Measurements from ENCODE around the gene PTPRN. TPM values are rescaled to one million over a fixed set of nuclear protein-coding genes. Genes with fewer than 3 reads are reported as not detected.

Gene PTPRN
- total RNA-seq, 1 experiment from 2014 or later = not detected

DNA sequence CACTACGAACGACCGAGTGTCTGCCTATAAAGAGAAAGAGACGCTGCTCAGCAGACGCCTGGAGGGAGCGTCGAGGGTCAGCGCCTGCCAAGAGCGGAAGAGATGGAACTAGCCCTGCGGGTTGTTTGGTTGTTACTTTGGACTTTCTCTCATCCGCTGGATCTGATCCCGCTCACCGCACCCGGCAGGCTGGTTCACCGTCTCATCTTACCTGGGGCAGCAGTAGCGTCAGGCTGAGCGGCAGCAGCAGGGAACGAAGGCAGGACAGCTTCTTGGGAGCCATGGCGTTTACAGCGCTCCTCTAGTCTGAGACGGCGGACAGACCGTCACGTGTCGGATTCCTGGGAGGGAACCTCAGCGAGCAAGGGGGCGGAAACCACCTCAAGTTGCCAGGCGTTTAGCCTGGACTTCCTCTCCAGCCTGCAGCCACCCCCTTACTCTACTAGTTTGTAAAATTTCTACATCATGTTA, 65.9 kb downstream of the PTPRN start:
- H4K20me1 ChIP-seq (ENCODE audit: insufficient read depth) = no peaks in the 10 kb centered on the region
- no TSS peak for BruUV-seq (replicated peaks)
- H3K4me3 ChIP-seq = no peak overlapping the region
- no peak overlapping the region for H3K4me2 ChIP-seq
- peaks cover 16% of the 10 kb centered on the region for H3F3A ChIP-seq (ENCODE audit: insufficient read depth, low read depth)
- no peaks in the 10 kb centered on the region for H3K9me2 ChIP-seq (ENCODE audit: insufficient read depth)
- intact Hi-C loops (cut with micrococcal nuclease; ENCODE audit: unreplicated experiment) = no loop called here
- H3K27me3 ChIP-seq (ENCODE audit: insufficient read depth, low read depth) = no peaks in the 10 kb centered on the region
- peaks cover 28% of the 10 kb centered on the region for H3K79me2 ChIP-seq (ENCODE audit: low read depth)
- TF ChIP-seq, protein P1, sequence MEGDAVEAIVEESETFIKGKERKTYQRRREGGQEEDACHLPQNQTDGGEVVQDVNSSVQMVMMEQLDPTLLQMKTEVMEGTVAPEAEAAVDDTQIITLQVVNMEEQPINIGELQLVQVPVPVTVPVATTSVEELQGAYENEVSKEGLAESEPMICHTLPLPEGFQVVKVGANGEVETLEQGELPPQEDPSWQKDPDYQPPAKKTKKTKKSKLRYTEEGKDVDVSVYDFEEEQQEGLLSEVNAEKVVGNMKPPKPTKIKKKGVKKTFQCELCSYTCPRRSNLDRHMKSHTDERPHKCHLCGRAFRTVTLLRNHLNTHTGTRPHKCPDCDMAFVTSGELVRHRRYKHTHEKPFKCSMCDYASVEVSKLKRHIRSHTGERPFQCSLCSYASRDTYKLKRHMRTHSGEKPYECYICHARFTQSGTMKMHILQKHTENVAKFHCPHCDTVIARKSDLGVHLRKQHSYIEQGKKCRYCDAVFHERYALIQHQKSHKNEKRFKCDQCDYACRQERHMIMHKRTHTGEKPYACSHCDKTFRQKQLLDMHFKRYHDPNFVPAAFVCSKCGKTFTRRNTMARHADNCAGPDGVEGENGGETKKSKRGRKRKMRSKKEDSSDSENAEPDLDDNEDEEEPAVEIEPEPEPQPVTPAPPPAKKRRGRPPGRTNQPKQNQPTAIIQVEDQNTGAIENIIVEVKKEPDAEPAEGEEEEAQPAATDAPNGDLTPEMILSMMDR (conservative IDR thresholded peaks at IDR 0.05) = no peak
- TF ChIP-seq EZH2 (IDR thresholded peaks at IDR 0.05; ENCODE audit: low read depth) = no peak
- no peak for DNase-seq
- ChIA-PET CTCF (no interaction called here), POLR2A (ENCODE audit: unreplicated experiment) (no interaction called here)
- 0 out of 2 replicates have a peak, but pooled peaks cover 3% of the 10 kb centered on the region for H3K36me3 ChIP-seq (ENCODE audit: low read depth)
- no peaks in the 10 kb centered on the region for H3K9me3 ChIP-seq (ENCODE audit: insufficient read depth, low read depth)
- no peak overlapping the region for H2AFZ ChIP-seq
- peaks cover 25% of the 10 kb centered on the region for H3K4me1 ChIP-seq (replicated peaks; ENCODE audit: insufficient read depth)
- no peak overlapping the region for H3K27ac ChIP-seq

Small RNAs within 50 kb of the gene (microRNA-seq; reads per million reads assigned to microRNA genes)
- not detected for gene MIR153-1 (ENCODE audit: borderline number of aligned reads, borderline replicate concordance)

Other genes with a start within 250 kb of the PTPRN start
- gene IHH, start 248.5 kb downstream of the PTPRN start, total RNA-seq (2021) = not detected in 2 replicates
- gene NHEJ1, start 148.6 kb downstream of the PTPRN start, total RNA-seq (2021) = 9.8 and 11.2 TPM in 2 replicates
- gene SLC23A3, start 139.4 kb downstream of the PTPRN start, total RNA-seq (2021) = 7.1 and 7.9 TPM in 2 replicates
- 36.5 and 37.1 TPM in 2 replicates for gene CNPPD1, start 132.5 kb downstream of the PTPRN start, total RNA-seq (2021)
- 77.0 and 84.4 TPM in 2 replicates for gene RETREG2, start 131.1 kb downstream of the PTPRN start, total RNA-seq (2021)
- 24.6 and 39.4 TPM in 2 replicates for gene ZFAND2B, start 102.6 kb downstream of the PTPRN start, total RNA-seq (2021)
- 33.7 and 41.4 TPM in 2 replicates for gene ABCB6, start 90.4 kb downstream of the PTPRN start, total RNA-seq (2021)
- gene ATG9A, start 79.8 kb downstream of the PTPRN start, total RNA-seq (2021) = 56.0 and 64.5 TPM in 2 replicates
- 62.2 and 65.1 TPM in 2 replicates for gene ANKZF1, start 79.6 kb downstream of the PTPRN start, total RNA-seq (2021)
- 7.9 and 10.8 TPM in 2 replicates for gene GLB1L, start 64.0 kb downstream of the PTPRN start, total RNA-seq (2021)
- 39.6 and 47.2 TPM in 2 replicates for gene STK16, start 63.9 kb downstream of the PTPRN start, total RNA-seq (2021)
- gene TUBA4B, start 56.2 kb downstream of the PTPRN start, total RNA-seq (2021) = not detected in 2 replicates
- 118 and 157 TPM in 2 replicates for gene TUBA4A, start 55.5 kb downstream of the PTPRN start, total RNA-seq (2021)
- gene DNAJB2, start 30.0 kb downstream of the PTPRN start, total RNA-seq (2021) = 38.5 and 47.5 TPM in 2 replicates
- gene RESP18, start 23.3 kb upstream of the PTPRN start, total RNA-seq (2021) = not detected in 2 replicates
- gene DNPEP, start 78.5 kb upstream of the PTPRN start, total RNA-seq (2021) = 99.1 and 107 TPM in 2 replicates
- 0.60 TPM in 1 of 2 replicates, not detected in the other for gene DES, start 109.0 kb upstream of the PTPRN start, total RNA-seq (2021)
- gene SPEG, start 125.4 kb upstream of the PTPRN start, total RNA-seq (2021) = 46.8 and 55.8 TPM in 2 replicates
- gene GMPPA, start 189.5 kb upstream of the PTPRN start, total RNA-seq (2021) = 44.7 and 57.2 TPM in 2 replicates
- gene ASIC4, start 205.1 kb upstream of the PTPRN start, total RNA-seq (2021) = 0.22 and 0.30 TPM in 2 replicates
- 78.2 and 89.7 TPM in 2 replicates for gene CHPF, start 234.4 kb upstream of the PTPRN start, total RNA-seq (2021)
- 3.6 and 5.8 TPM in 2 replicates for gene TMEM198, start 234.6 kb upstream of the PTPRN start, total RNA-seq (2021)